SJCRH30 (cell line): ENCODE measurements around the gene PLAAT1. TPM values are rescaled to one million over a fixed set of nuclear protein-coding genes. Genes with fewer than 3 reads are reported as not detected.

ENCODE experiments used
- DNase-seq, 2 experiments: peaks; one replicate each; pipeline ENCODE4 v3.0.0-alpha.2; 2015 to 2020
- H3K27ac ChIP-seq: fragments of 250-450 bp; sonication (Bioruptor Pico); 2 replicates; pipeline ENCODE4 v1.5.1; 2020; ENCODE audit warnings: mild to moderate bottlenecking, moderate library complexity
- H3K27me3 ChIP-seq: fragments of 250-450 bp; sonication (Bioruptor Pico); 2 replicates; pipeline ENCODE4 v1.5.1; 2020; ENCODE audit warnings: mild to moderate bottlenecking, moderate library complexity
- H3K36me3 ChIP-seq: fragments of 250-450 bp; sonication (Bioruptor Pico); 2 replicates; pipeline ENCODE4 v1.5.1; 2020; ENCODE audit warnings: mild to moderate bottlenecking, moderate library complexity
- H3K4me1 ChIP-seq: fragments of 250-450 bp; sonication (Bioruptor Pico); 2 replicates; pipeline ENCODE4 v1.5.1; 2020; ENCODE audit warnings: mild to moderate bottlenecking, moderate library complexity
- H3K4me3 ChIP-seq: fragments of 250-450 bp; sonication (Bioruptor Pico); 2 replicates; pipeline ENCODE4 v1.5.1; 2020; ENCODE audit warnings: mild to moderate bottlenecking, moderate library complexity
- H3K9me3 ChIP-seq: fragments of 250-450 bp; sonication (Bioruptor Pico); replicated peaks from 2 replicates; pipeline ENCODE4 v1.5.1; 2020; ENCODE audit warnings: mild to moderate bottlenecking, moderate library complexity
- total RNA-seq: library from RNA; depleted of rRNA; stranded (reverse); fragments of >200 nt; shearing (Covaris generic); gene quantifications from 2 replicates; pipeline ENCODE4 v1.2.3, GENCODE V29; 2014; rRNA removed

The PLAAT1 gene
- 25.2 and 27.1 TPM in 2 replicates for total RNA-seq

DNA sequence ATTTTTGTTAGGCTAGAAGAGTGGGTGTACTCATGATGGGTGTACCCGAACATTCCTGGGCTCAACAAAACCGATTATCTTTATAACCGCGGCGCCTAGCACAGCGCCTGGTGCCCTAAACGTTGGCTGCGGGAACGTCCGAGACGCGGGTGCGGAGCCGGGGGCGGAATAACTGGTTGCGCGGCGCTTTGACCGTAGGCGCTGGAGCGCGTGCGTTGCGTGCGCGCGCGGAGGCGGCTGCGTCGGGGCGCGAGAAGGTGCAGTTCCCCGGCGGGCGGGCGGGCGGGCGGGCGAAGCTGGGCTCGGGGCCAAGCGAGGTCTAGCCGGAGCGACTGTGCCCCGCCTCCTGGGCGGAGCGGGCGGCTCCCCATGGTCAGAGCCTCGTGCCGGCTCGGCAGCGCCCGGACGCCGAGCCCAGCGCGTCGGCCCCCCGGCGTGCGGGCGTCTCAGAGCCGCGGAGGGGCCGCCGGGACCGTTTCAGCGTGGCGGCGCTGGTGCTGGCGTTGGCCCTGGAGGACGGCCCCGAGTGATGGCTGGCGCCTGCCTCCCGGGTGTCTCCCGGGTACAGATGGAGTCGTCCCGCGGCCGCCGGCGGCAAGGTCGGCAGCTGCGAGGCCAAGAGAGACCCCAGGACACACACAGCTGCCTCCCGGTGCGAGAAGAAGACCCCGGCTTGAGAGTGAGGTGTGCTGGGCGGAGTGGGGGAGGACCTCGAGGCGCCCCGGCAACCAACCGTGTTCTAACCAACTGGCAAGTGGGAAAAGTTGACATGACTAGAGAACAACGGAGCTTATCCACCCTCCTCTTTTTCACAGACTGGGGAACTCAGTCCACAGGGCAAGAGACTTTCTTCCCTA, at the start of gene PLAAT1:
Gene PLAAT1 (plus strand): TSS at position 373 of the 857 bp plus-strand sequence. CDS start 14,429 bp downstream, outside the sequence.
- peak within 1 kb of the TSS; percentile 88 for H3K27ac ChIP-seq
- H3K9me3 ChIP-seq, result no peaks in the 10 kb centered on the region

DNA sequence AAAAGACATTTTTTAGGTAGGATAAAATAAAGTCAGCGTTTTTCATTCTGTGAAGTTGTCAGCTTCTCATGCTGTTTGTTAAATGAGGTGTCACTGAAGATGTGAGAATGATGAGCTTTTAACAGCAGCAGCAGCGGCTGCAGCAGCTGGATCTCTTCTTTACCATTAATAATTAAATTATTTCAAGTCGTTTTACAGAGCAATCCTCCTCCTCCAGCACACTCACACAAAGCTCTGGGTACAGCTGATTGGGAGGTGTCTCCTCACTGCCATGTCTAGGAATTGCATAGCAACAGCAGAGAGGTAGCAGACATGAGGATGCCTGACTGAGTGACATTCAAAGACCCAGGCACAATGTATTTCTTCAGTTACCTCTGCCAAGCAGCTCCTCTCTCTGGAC, 46.7 kb upstream of the PLAAT1 start:
- no peaks in the 10 kb centered on the region for H3K27me3 ChIP-seq
- DNase-seq, result no peak
- peaks cover 3% of the 10 kb centered on the region; the same call in 1 of the 2 replicates for H3K4me1 ChIP-seq
- H3K36me3 ChIP-seq, result no peaks in the 10 kb centered on the region
- H3K27ac ChIP-seq, result no peak overlapping the region
- no peaks in the 10 kb centered on the region for H3K9me3 ChIP-seq
- no peak overlapping the region for H3K4me3 ChIP-seq

More for the DNA sequence above, at the start of gene PLAAT1:
- Histone ChIP-seq H3K4me3 (peak within 1 kb of the TSS; percentile 71), H3K27me3 (no peaks in the 10 kb centered on the region), H3K4me1 (peaks cover 9% of the 10 kb centered on the region; the same call in 1 of the 2 replicates), H3K36me3 (no peaks in the 10 kb centered on the region)
- DNase-seq, result peak; percentile 86 to 93

DNA sequence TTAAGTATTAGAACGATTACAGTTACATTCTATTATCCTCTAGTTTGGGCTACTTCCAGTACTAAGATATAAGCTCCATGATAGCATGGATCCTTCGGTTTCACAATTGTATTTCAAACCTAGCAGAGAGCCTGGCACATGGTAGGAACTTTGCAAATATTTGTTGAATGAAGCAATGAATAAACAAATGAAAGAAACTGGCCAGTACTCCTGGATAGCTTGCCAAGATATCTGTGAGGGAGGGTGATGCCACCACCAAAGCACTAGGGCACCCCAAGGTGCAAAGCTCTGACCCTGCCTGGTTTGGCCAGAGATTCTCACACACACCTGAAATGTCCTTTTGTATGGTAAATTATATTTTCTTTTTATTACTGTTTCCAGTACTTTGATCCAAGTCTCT, 44.3 kb upstream of the PLAAT1 start:
- H3K4me3 ChIP-seq, result no peak overlapping the region
- no peaks in the 10 kb centered on the region for H3K4me1 ChIP-seq
- DNase-seq, result no peak
- H3K9me3 ChIP-seq, result no peaks in the 10 kb centered on the region
- H3K27me3 ChIP-seq, result no peaks in the 10 kb centered on the region
- no peaks in the 10 kb centered on the region for H3K36me3 ChIP-seq
- H3K27ac ChIP-seq, result no peak overlapping the region

DNA sequence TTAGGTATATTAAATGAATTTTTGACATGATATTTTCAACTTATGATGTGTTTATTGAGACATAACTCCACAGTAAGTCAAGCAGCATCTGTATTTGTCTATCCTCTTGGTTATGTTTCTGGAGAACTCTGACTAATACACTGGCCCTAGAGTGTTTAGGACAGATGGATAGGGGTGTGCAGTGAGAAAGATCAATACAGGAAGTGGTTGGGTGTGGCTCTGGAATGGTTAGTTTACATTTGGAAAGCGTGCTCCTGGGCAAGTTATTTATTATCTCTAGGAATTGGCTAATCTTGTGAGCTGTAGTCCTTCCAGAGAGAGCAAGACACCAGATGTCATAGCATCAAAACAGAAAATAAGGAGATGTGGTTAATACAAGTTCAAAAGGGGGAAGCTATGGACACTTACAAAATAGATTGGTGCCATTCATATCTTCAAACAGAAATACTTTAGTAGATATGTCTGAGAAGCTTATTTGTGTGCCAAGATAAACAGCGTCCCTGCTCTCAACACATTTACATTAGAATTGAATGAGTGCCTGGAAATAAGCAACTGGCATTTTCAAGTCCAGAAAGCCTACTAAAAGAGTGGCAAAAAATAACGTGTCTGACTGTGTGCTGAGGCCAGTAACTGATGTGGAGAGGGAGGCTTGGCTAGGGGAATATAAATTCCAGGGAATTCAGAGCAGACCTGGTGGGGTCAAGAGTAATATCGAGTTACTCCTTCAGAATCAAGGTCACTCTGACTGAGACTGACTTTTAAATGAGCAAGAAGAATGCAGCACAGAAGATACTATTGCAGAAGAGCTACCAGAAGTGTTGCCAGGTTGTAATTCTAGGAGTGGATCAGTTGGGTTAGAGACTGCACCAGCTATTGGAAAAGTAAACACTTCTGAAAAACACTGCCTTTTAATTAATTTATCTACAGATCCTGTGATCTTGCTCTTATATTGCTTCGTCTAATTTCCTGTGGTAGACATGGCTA, 33.4 kb upstream of the PLAAT1 start:
- no peaks in the 10 kb centered on the region for H3K27me3 ChIP-seq
- H3K4me1 ChIP-seq, result peaks cover 6% of the 10 kb centered on the region; the same call in 1 of the 2 replicates
- no peak overlapping the region for H3K4me3 ChIP-seq
- H3K27ac ChIP-seq, result no peak overlapping the region
- peak in 1 of 2 experiments; percentile 10 for DNase-seq
- H3K36me3 ChIP-seq, result no peaks in the 10 kb centered on the region
- no peaks in the 10 kb centered on the region for H3K9me3 ChIP-seq

GRCh38 chr3:193210618-193211017, 30.4 kb upstream of the PLAAT1 start:
- Histone ChIP-seq H3K36me3 (no peaks in the 10 kb centered on the region), H3K4me3 (no peak overlapping the region), H3K9me3 (no peaks in the 10 kb centered on the region; the same call in 1 of the 2 replicates), H3K27ac (no peak overlapping the region), H3K4me1 (peaks cover 6% of the 10 kb centered on the region; the same call in 1 of the 2 replicates), H3K27me3 (no peaks in the 10 kb centered on the region)
- DNase-seq, result no peak

- H3K27ac ChIP-seq, result no peak overlapping the region
- H3K27me3 ChIP-seq, result no peaks in the 10 kb centered on the region
- no peak overlapping the region for H3K4me3 ChIP-seq
- H3K9me3 ChIP-seq, result no peaks in the 10 kb centered on the region; the same call in 1 of the 2 replicates
- DNase-seq, result no peak
- no peaks in the 10 kb centered on the region for H3K36me3 ChIP-seq
- H3K4me1 ChIP-seq, result peaks cover 6% of the 10 kb centered on the region; the same call in 1 of the 2 replicates
Observed at GRCh38 chr3:193211173-193211572, 29.8 kb upstream of the PLAAT1 start.

GRCh38 chr3:193211984-193212383, 29.0 kb upstream of the PLAAT1 start:
- DNase-seq, result no peak
- no peak overlapping the region for H3K4me3 ChIP-seq
- peaks cover 6% of the 10 kb centered on the region; the same call in 1 of the 2 replicates for H3K4me1 ChIP-seq
- no peaks in the 10 kb centered on the region; the same call in 1 of the 2 replicates for H3K9me3 ChIP-seq
- H3K27ac ChIP-seq, result no peak overlapping the region
- H3K27me3 ChIP-seq, result no peaks in the 10 kb centered on the region
- H3K36me3 ChIP-seq, result no peaks in the 10 kb centered on the region

- H3K9me3 ChIP-seq, result no peaks in the 10 kb centered on the region; the same call in 1 of the 2 replicates
- peaks cover under 1% of the 10 kb centered on the region; the same call in 1 of the 2 replicates for H3K4me1 ChIP-seq
- H3K4me3 ChIP-seq, result no peak overlapping the region
- DNase-seq, result no peak
- no peak overlapping the region for H3K27ac ChIP-seq
- H3K27me3 ChIP-seq, result no peaks in the 10 kb centered on the region
- H3K36me3 ChIP-seq, result no peaks in the 10 kb centered on the region
Observed at GRCh38 chr3:193212844-193213243, 28.2 kb upstream of the PLAAT1 start.

- no peak overlapping the region for H3K4me3 ChIP-seq
- no peaks in the 10 kb centered on the region for H3K36me3 ChIP-seq
- no peaks in the 10 kb centered on the region for H3K4me1 ChIP-seq
- no peak for DNase-seq
- no peaks in the 10 kb centered on the region for H3K27me3 ChIP-seq
- no peaks in the 10 kb centered on the region; the same call in 1 of the 2 replicates for H3K9me3 ChIP-seq
- no peak overlapping the region for H3K27ac ChIP-seq
Observed at GRCh38 chr3:193214445-193214844, 26.6 kb upstream of the PLAAT1 start.

DNA sequence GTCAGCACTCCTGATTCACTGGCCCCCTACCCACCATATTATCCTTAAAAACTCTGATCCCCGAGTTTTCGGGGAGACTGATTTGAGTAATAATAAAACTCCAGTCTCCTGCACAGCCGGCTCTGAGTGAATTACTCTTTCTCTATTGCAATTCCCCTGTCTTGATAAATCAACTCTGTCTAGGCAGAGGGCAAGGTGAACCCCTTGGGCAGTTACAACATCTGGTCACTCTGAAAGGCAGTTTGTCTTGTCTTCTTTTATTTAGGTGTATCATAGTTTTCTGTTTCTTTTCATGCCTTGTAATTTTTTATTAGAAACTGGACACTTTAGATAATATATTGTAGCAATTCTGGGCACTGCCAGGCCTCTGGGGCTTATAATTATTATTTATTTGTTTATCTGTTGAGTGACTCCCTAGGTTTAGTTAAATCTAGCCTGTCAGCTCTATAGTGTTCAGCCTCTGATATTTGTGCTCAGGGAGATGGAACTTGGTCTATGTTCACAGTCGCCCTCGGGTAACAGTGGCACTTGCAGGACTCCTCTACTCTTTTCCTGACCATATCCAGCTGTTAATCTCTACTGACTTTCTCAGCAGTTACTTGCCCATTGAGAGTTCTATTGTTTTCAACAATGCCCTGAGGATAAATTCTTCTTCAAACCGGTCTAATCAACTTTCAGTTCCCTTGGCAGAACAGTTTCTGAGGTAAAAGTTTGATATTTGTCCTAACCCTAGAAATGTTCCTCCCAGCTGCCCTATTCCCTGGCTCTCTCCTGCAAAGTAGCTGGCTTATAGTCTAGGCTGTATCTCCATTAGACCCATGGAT, 15.5 kb upstream of the PLAAT1 start:
- Histone ChIP-seq H3K4me1 (no peaks in the 10 kb centered on the region), H3K27ac (no peak overlapping the region), H3K4me3 (no peak overlapping the region), H3K36me3 (no peaks in the 10 kb centered on the region), H3K27me3 (no peaks in the 10 kb centered on the region), H3K9me3 (no peaks in the 10 kb centered on the region; the same call in 1 of the 2 replicates)
- DNase-seq, result no peak

GRCh38 chr3:193228206-193228605, 12.8 kb upstream of the PLAAT1 start:
- no peak for DNase-seq
- Histone ChIP-seq H3K27ac (no peak overlapping the region), H3K9me3 (no peaks in the 10 kb centered on the region; the same call in 1 of the 2 replicates), H3K27me3 (no peaks in the 10 kb centered on the region), H3K36me3 (no peaks in the 10 kb centered on the region), H3K4me1 (no peaks in the 10 kb centered on the region), H3K4me3 (no peak overlapping the region)

DNA sequence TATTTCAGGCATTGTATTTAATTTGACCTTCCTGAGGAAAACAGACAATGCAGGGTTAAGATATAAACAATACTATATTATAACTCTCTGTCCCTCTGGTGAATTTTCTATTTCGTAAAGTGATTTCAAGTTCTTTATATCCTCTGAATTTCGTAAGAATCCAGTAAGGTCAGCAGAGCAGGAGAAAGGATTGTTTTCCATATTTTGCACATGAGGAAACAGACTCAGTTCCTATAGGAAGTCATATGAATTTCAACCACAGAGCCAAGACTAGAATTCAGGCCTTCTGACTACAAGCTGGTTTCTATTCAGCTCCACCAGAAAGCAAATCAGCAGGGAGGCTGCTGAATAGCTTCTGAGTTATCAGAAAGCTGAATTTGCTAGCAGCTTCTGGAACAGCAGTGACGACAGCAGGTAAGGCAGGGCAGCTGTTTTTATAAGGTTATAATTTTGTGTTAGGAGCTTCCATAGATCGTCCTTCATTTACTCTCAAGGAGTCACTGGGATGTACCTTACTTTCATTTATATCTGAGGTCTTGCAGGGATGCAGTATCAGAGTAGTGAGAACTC, 11.1 kb upstream of the PLAAT1 start:
- no peaks in the 10 kb centered on the region for H3K4me1 ChIP-seq
- no peaks in the 10 kb centered on the region; the same call in 1 of the 2 replicates for H3K9me3 ChIP-seq
- H3K36me3 ChIP-seq, result no peaks in the 10 kb centered on the region
- H3K27me3 ChIP-seq, result no peaks in the 10 kb centered on the region
- H3K4me3 ChIP-seq, result no peak overlapping the region
- DNase-seq, result no peak
- H3K27ac ChIP-seq, result no peak overlapping the region

- Histone ChIP-seq H3K27ac (no peak overlapping the region), H3K4me1 (no peaks in the 10 kb centered on the region), H3K36me3 (no peaks in the 10 kb centered on the region), H3K27me3 (no peaks in the 10 kb centered on the region), H3K4me3 (no peak overlapping the region), H3K9me3 (no peaks in the 10 kb centered on the region; the same call in 1 of the 2 replicates)
- DNase-seq, result no peak
Observed at GRCh38 chr3:193230610-193231009, 10.4 kb upstream of the PLAAT1 start.
